ENCODE measurements around the gene GRIA2.
"Not testable (repeated sequence)": the region's sequence is repeated elsewhere in the genome, so short reads cannot be mapped to it uniquely, and the experiment has no call there.

GRIA2 gene

DNA sequence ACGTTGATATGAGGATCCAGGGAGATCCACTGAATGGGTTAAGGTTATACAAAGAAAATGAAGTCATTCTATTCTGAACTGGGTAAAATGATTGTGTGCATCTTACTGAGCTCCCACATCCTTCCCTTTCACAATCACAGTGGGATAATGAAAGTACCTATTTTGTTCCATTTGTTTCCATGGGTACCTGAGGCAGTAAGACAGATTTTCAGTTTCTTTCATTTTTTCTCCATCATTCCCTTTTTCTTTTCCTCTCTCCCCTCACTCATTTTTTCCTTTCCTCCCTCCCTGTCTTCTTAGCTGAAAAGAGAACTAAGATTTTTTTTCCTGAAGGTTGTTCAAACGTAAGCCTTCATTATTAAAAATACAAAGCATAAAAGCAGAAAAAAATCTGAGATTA is 4.6 kb downstream of the GRIA2 start:
- no peak for DNase-seq (ENCODE audit: low spot score)
- Mint-ChIP-seq H3K4me3 (no peak overlapping the region), H3K27me3 (ENCODE audit: low read depth) (peaks cover 17% of the 10 kb centered on the region), H3K27ac (no peak overlapping the region), H3K4me1 (ENCODE audit: low read depth) (no peaks in the 10 kb centered on the region), H3K36me3 (ENCODE audit: low read depth) (no peaks in the 10 kb centered on the region), H3K9me3 (no peaks in the 10 kb centered on the region)

DNA sequence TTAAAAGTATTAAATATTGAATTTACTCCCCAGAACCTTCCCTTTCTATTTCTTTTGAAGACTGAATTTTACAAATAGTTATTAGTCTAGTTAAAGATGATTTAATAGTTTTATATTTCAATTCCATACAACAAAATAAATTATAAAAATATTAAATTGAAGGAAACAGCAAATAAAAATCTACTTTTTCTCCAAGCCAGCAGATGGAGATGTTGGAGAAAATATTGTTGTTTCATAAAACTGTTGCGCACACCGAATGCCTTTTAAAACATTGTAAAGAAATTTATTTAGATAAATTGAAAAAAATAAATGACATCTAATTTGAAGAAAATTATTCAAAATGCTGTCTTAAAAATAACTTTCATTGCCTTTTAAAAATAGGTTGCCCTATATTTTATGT is 5.5 kb downstream of the GRIA2 start:
- Mint-ChIP-seq H3K4me3 (no peak overlapping the region), H3K27me3 (ENCODE audit: low read depth) (peaks cover 14% of the 10 kb centered on the region), H3K36me3 (ENCODE audit: low read depth) (no peaks in the 10 kb centered on the region), H3K27ac (no peak overlapping the region), H3K9me3 (no peaks in the 10 kb centered on the region), H3K4me1 (ENCODE audit: low read depth) (no peaks in the 10 kb centered on the region)
- DNase-seq (ENCODE audit: low spot score), result no peak

DNA sequence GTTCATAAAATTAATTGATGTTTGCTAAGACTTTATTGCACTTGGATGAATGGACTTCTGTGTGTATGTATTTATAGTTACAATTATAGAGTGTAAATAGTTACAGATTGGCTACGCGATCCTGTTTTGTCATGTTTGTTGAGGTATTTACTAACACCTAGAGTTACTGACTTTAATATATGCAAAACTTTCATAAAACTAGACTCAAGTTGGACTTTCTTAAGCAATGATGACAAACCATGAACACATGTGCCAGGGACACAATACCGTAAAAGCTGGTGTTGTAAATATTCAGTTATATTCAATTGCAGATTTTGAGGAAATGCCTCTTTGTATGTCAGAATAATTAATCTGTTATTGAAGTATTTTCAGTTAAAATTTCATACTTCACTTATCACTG is 6.1 kb downstream of the GRIA2 start:
- DNase-seq (ENCODE audit: low spot score), result no peak
- Mint-ChIP-seq H3K36me3 (ENCODE audit: low read depth) (no peaks in the 10 kb centered on the region), H3K27ac (no peak overlapping the region), H3K9me3 (no peaks in the 10 kb centered on the region), H3K27me3 (ENCODE audit: low read depth) (peaks cover 11% of the 10 kb centered on the region), H3K4me1 (ENCODE audit: low read depth) (no peaks in the 10 kb centered on the region), H3K4me3 (no peak overlapping the region)

DNA sequence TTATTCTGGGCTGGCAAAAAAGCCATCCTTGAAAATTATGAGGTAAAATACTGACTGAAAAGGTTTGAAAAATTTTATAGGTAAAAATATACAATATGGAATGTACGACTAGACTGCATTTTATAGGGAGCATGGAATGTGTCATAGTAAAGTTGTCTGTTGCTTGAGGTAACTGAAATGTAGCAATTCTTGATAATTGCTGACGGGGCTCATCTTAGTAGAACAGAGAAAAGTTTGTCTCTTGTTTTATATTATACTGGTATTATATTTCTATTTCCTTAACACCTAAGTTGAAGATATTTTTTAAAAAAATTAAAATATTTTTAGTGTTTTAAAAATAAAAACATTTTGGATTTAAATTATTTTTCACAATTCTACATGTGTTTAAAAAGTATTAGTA is 11.0 kb downstream of the GRIA2 start:
- Mint-ChIP-seq H3K4me1 (ENCODE audit: low read depth) (no peaks in the 10 kb centered on the region), H3K4me3 (no peak overlapping the region), H3K27ac (no peak overlapping the region), H3K27me3 (ENCODE audit: low read depth) (no peaks in the 10 kb centered on the region), H3K36me3 (ENCODE audit: low read depth) (no peaks in the 10 kb centered on the region), H3K9me3 (no peaks in the 10 kb centered on the region)
- no peak for DNase-seq (ENCODE audit: low spot score)

DNA sequence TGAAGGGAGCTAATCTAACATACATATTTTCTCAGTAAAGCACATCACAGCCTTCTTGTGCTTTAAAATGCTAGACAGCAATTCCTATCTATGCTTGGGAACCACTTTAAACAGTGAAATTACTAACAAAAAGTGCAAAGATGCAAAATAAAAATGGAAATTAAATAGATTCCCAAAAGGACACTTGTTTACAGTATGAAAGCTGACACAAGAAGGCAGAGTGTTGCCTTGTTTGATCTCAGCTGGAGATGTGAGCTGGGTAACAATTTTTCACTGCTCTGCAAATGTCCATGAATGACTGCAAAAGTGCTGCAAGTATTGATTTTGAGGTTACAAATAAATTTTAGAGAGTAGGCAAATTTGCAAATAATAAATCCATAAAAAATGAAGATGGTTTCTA is 22.3 kb downstream of the GRIA2 start:
- Mint-ChIP-seq H3K4me1 (ENCODE audit: low read depth) (no peaks in the 10 kb centered on the region), H3K4me3 (no peak overlapping the region), H3K36me3 (ENCODE audit: low read depth) (no peaks in the 10 kb centered on the region), H3K27ac (no peak overlapping the region), H3K9me3 (peaks cover 3% of the 10 kb centered on the region), H3K27me3 (ENCODE audit: low read depth) (no peaks in the 10 kb centered on the region)
- no peak for DNase-seq (ENCODE audit: low spot score)

DNA sequence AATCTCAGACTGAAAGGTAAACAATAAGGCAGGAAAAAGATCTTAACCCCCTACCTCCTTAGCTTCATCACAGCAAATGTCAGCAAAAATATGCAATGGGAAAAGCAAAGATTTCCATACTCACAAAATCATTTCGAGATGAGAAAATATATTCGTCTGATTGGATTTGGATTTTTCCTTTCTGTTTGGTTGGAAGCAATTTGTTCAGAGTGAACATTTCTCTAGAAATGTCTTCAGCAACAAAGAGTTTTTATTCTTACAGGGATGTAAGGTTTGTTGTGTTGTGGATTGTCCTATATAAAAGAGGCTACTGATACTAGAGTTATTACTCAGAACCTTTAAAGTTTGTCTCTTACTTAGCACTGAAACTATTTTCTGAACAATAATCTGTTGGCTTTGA is 23.8 kb downstream of the GRIA2 start:
- Mint-ChIP-seq H3K27me3 (ENCODE audit: low read depth) (no peaks in the 10 kb centered on the region), H3K9me3 (peaks cover 3% of the 10 kb centered on the region), H3K27ac (no peak overlapping the region), H3K36me3 (ENCODE audit: low read depth) (no peaks in the 10 kb centered on the region), H3K4me1 (ENCODE audit: low read depth) (no peaks in the 10 kb centered on the region), H3K4me3 (no peak overlapping the region)
- no peak for DNase-seq (ENCODE audit: low spot score)

DNA sequence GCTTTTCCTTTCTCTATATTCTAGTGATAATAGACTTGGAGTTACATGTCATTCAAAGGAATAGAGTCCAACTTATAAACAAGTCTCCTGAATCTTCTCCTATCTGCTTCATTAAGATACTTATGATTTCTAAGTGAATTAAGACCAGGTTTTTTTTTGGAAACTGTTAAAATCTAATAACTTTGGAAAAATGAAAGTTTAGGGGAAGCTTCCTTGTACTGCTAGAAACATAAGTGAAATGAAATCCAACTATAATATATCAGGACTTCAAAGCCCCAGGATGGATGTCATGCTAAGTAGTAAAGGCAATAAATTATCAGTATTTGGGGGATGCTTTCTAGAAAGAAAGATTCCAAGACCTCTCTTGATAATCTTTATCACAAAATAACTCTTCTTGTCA is 24.8 kb downstream of the GRIA2 start:
- H3K4me3 Mint-ChIP-seq, result no peak overlapping the region
- H3K4me1 Mint-ChIP-seq (ENCODE audit: low read depth), result no peaks in the 10 kb centered on the region
- H3K9me3 Mint-ChIP-seq, result peaks cover 2% of the 10 kb centered on the region
- DNase-seq (ENCODE audit: low spot score), result no peak
- no peak overlapping the region for H3K27ac Mint-ChIP-seq
- no peaks in the 10 kb centered on the region for H3K36me3 Mint-ChIP-seq (ENCODE audit: low read depth)
- H3K27me3 Mint-ChIP-seq (ENCODE audit: low read depth), result no peaks in the 10 kb centered on the region

DNA sequence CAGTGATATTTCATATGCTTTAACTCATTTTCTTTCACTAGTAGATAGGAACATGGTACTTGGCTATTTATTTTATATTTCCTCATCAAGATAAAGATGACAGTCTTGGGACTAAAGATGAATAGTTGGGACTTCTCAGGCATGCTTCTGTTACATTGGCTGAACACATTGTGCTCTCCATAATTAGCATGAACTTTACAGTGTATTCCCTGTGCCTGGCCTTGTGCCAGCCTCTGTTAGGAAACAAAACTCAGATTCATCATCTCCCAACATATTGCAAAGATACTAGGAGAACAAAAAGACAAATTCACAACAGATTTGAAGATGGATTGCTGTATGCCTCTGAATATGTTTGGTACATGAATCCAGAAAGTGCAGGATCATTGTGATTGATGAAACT is 26.4 kb downstream of the GRIA2 start:
- Mint-ChIP-seq H3K9me3 (no peaks in the 10 kb centered on the region), H3K27ac (no peak overlapping the region), H3K27me3 (ENCODE audit: low read depth) (no peaks in the 10 kb centered on the region), H3K4me3 (no peak overlapping the region), H3K4me1 (ENCODE audit: low read depth) (no peaks in the 10 kb centered on the region), H3K36me3 (ENCODE audit: low read depth) (no peaks in the 10 kb centered on the region)
- DNase-seq (ENCODE audit: low spot score), result no peak

DNA sequence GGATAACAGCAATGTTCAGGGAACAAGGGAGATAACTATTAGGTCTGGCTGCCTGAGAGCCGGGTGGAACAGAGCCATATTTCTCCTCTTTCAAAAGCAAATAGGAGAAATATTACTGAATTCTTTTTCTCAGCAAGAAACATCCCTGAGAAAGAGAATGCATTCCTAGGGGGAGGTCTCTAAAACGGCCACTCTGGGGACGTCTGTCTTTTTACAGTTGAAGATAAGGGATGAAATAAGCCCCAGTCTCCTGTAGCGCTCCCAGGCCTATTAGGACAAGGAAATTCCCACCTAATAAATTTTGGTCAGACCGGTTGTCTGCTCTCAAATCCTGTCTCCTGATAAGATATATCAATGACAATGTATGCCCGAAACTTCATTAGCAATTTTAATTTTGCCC is 37.6 kb downstream of the GRIA2 start:
- not testable (repeated sequence) for DNase-seq (ENCODE audit: low spot score); H3K27ac Mint-ChIP-seq; H3K36me3 Mint-ChIP-seq (ENCODE audit: low read depth); H3K4me1 Mint-ChIP-seq (ENCODE audit: low read depth); H3K27me3 Mint-ChIP-seq (ENCODE audit: low read depth); H3K4me3 Mint-ChIP-seq; H3K9me3 Mint-ChIP-seq

DNA sequence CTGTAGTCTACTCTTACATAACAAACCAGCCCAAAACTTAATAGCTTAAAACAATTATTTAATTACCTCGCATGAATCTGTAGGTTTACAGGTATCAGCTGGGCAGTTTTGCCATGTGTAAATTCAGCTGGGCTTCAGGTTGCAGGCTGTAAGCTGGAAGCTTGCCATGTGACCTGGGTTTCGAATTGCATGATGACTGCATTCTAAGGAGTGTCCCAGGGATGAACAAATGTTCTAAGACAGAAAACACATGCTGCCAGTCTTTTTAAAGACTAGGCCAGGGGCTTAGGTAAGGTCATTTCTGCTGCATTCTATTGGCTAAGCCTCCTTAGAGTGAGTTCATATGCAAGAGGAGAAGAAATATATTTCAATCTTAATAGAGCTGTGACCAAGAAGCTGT is 44.8 kb downstream of the GRIA2 start:
- no peak for DNase-seq (ENCODE audit: low spot score)
- H3K27ac Mint-ChIP-seq, result no peak overlapping the region
- H3K4me1 Mint-ChIP-seq (ENCODE audit: low read depth), result no peaks in the 10 kb centered on the region
- no peak overlapping the region for H3K4me3 Mint-ChIP-seq
- H3K27me3 Mint-ChIP-seq (ENCODE audit: low read depth), result no peaks in the 10 kb centered on the region
- no peaks in the 10 kb centered on the region for H3K36me3 Mint-ChIP-seq (ENCODE audit: low read depth)
- no peaks in the 10 kb centered on the region for H3K9me3 Mint-ChIP-seq

DNA sequence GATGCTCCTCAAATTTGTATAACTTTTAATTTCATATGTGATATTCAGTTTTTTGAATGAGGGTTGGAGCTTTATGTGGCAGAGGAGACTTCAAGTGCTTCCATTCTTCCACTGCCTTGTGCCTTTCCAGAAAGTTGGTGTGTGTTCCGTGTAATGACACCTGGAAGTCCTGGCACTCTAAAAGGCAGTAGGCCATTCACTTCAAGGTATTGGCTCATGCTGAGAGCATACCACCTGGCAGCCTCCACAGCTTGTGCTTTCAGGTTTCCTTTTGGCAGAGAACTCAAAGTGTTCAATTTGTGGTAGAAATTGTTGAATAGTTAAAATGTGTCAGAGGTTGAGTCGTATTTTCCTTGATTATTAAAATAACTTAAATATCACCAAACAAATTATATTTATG is 49.6 kb downstream of the GRIA2 start:
- H3K4me3 Mint-ChIP-seq, result no peak overlapping the region
- no peaks in the 10 kb centered on the region for H3K27me3 Mint-ChIP-seq (ENCODE audit: low read depth)

DNA sequence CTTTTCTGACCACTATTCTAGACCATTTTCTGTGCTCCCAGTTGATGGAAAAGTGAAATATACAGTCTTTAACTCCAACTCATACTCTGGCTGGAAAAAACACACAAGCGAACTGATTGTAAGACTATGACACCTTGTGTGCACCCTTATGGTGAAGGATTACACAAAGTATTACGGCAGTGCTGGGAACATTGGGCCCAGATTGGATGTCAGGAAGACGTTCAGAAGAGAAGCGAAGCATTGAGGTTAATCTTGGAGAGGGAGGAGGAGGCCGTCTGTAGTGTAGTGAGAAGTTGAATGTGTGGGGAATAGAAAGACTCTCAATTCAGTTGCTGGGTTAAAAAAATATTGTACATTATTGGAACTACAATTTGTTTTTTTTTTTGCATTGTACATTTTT is 50.0 kb downstream of the GRIA2 start:
- Mint-ChIP-seq H3K27me3 (ENCODE audit: low read depth) (no peaks in the 10 kb centered on the region), H3K36me3 (ENCODE audit: low read depth) (no peaks in the 10 kb centered on the region), H3K4me1 (ENCODE audit: low read depth) (no peaks in the 10 kb centered on the region), H3K27ac (no peak overlapping the region), H3K4me3 (no peak overlapping the region), H3K9me3 (peaks cover 3% of the 10 kb centered on the region)
- DNase-seq (ENCODE audit: low spot score), result no peak

More for the DNA sequence above, 49.6 kb downstream of the GRIA2 start:
- Mint-ChIP-seq H3K9me3 (peaks cover 3% of the 10 kb centered on the region), H3K36me3 (ENCODE audit: low read depth) (no peaks in the 10 kb centered on the region), H3K27ac (no peak overlapping the region), H3K4me1 (ENCODE audit: low read depth) (no peaks in the 10 kb centered on the region)
- DNase-seq (ENCODE audit: low spot score), result no peak

DNA sequence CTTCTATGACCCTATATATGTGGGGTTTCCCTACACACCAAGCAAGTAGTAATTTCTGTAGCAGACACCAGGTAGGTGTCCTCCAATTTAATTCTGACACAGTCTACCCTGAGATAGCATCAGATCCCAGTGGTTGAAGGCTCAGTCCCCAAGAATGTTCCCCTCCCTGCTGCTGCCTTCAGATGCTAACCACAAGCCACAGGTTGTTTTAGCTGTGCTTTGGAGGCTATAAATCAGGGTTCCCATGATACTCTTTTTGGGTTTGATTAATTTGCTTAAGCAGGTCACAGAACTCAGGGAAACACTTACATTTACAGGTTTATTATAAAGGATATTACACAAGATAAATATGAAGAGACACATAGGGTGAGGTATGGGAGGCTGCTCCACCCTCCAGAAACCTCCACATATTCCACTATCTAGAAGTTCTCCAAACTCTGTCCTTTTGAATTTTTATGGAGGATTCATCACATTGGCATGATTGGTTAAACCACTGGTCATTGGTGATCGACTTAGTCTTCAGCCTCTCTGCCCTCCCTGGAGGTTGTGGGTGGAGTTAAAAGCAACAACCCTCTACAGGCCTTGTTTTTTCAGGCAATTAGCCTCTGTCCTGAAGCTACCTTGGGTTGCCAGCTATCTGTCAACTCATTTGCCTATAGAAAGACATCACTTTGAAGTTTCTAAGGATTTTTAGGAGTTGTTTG is 50.8 kb downstream of the GRIA2 start:
- Mint-ChIP-seq H3K4me3 (no peak overlapping the region), H3K27ac (no peak overlapping the region), H3K4me1 (ENCODE audit: low read depth) (no peaks in the 10 kb centered on the region), H3K36me3 (ENCODE audit: low read depth) (no peaks in the 10 kb centered on the region), H3K9me3 (peaks cover 3% of the 10 kb centered on the region), H3K27me3 (ENCODE audit: low read depth) (no peaks in the 10 kb centered on the region)
- DNase-seq (ENCODE audit: low spot score), result no peak

DNA sequence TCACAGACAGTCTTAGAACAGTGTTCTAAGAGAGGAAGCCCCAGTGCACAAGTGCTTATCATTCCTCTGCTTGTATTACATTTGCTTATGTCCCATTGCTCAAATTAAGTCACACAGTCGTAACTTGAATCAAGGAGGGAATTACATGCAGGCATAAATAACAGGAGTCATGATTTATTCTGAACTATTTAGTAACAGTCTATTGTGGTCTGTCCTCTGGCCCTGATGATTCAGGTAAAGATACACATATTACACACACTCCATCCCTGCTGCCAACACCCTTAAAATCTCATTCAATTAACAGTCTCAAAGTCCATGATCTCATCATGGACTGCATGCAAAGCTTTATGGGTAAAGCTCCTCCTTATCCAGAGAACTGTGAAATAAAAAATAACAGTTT is 60.1 kb downstream of the GRIA2 start:
- no peak for DNase-seq (ENCODE audit: low spot score)
- H3K4me3 Mint-ChIP-seq, result no peak overlapping the region
- no peaks in the 10 kb centered on the region for H3K27me3 Mint-ChIP-seq (ENCODE audit: low read depth)
- H3K4me1 Mint-ChIP-seq (ENCODE audit: low read depth), result no peaks in the 10 kb centered on the region
- no peaks in the 10 kb centered on the region for H3K9me3 Mint-ChIP-seq
- no peaks in the 10 kb centered on the region for H3K36me3 Mint-ChIP-seq (ENCODE audit: low read depth)
- no peak overlapping the region for H3K27ac Mint-ChIP-seq

DNA sequence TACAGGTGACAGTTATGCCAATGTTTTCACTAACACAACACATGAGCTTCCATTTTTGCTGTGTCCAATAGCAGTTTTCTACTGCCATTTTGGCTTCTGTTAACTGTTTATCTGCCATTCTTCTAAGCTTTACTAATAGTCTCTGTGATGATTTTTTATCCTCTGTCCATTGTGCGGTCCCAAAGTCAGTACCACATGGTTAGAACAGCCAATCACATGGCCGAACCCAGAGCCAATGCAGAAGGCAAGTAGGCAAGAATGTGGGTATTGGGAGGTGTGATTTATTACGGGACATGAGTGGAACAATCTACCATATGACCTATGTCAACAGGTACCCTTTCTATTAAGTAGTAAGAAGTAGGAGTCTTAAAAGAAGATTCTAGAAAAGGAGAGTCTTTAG is 61.5 kb downstream of the GRIA2 start:
- H3K27me3 Mint-ChIP-seq (ENCODE audit: low read depth), result no peaks in the 10 kb centered on the region
- no peak for DNase-seq (ENCODE audit: low spot score)
- no peaks in the 10 kb centered on the region for H3K9me3 Mint-ChIP-seq
- no peak overlapping the region for H3K4me3 Mint-ChIP-seq
- H3K27ac Mint-ChIP-seq, result no peak overlapping the region
- H3K4me1 Mint-ChIP-seq (ENCODE audit: low read depth), result no peaks in the 10 kb centered on the region
- H3K36me3 Mint-ChIP-seq (ENCODE audit: low read depth), result no peaks in the 10 kb centered on the region

Data from T-helper 2 cell treated with Interferon-gamma antibody and Interleukin-4, amounts not matched to agents 5 μg/mL and 100 μg/mL, for 36 hours (primary cell).